CD4-positive, alpha-beta T cell treated with Interleukin-4 for 1 hour (primary cell): ENCODE measurements around the gene FAM24B.

Experiments used
- DNase-seq, 2 donors: peaks; one replicate each; pipeline ENCODE4 v3.0.0-alpha.2; 2020 to 2022

FAM24B gene

GRCh38 chr10:122822973-122823690 is 56.2 kb downstream of the FAM24B start:
- no peak for DNase-seq

GRCh38 chr10:122821808-122822207 is 57.6 kb downstream of the FAM24B start:
- no peak for DNase-seq

GRCh38 chr10:122815458-122815857 is 63.9 kb downstream of the FAM24B start:
- no peak for DNase-seq

GRCh38 chr10:122814493-122814892 is 64.9 kb downstream of the FAM24B start:
- no peak for DNase-seq

- no peak for DNase-seq
Measured at GRCh38 chr10:122812751-122813150, 66.6 kb downstream of the FAM24B start.

GRCh38 chr10:122802282-122802681 is 77.1 kb downstream of the FAM24B start:
- DNase-seq = no peak
